ENCODE data around the gene DDIT4. TPM values are rescaled to one million over a fixed set of nuclear protein-coding genes. Genes with fewer than 3 reads are reported as not detected.

The DDIT4 gene
- total and polyA plus RNA-seq, 9 of the 15 experiments (the other 6 are each of a cell fraction or from before 2014, with no cell fraction given), result 8.2 to 675 (median 159) TPM

DNA sequence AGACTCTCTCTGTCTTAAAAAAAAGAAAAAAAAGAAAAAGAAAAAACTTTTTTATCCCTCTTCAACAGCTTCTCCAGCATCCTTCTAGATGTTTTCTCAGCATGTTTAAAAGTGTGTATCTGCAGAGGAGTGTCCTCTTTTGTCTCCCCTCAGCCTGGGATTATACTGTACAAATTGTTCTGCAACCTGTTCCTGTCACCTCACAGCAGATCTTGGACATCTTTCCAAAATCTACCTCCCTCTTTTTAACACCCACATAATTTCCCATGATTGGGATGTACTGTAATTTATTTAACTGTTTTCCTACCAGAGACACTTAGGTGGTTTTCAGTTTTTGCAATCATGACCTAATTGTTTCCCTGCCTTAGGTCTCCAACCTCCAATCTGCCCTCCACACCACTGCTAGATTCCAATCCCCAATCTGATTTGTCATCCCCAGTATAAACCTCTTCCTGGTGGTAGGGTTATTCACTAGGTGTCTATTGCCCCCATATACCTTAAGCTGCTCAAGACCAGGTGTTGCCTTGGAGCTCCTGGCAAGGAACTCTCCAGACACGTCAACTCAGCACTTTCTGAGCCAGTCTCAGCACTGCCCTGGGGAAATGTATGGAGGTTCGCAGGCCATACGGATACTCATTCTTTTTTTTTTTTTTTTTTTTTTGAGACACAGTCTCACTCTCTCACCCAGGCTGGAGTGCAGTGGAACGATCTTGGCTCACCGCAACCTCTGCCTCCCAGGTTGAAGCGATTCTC is 17.6 kb upstream of the DDIT4 start:
- in situ Hi-C loops (cut with MboI), result no loop called here
- no peaks in the 10 kb centered on the region for H4K20me1 ChIP-seq (replicated peaks; ENCODE audit: control insufficient read depth, insufficient read depth, low read length)
- ChIA-PET CTCF (ENCODE audit: low intra/inter-chr PET ratio) (interaction anchor here (1.6 kb wide), 1 partner anchor 81 kb away, joined by 7 read pairs; no protein-coding TSS in a partner anchor), POLR2A (interaction anchor here (2.5 to 15.0 kb wide), 2 partner anchors 19 to 66 kb away, joined by 16 to 277 read pairs; partner anchors contain the start of gene DDIT4)
- no peaks in the 10 kb centered on the region for H3K9me1 ChIP-seq (ENCODE audit: control insufficient read depth, insufficient read depth, low read length)
- 93% methylated on average over 6 of the region's 6 CpGs for WGBS (ENCODE audit: insufficient coverage, low coverage, missing lambda C conversion rate)
- no peaks in the 10 kb centered on the region for H3K27me3 ChIP-seq (ENCODE audit: control insufficient read depth in 2 of 2, insufficient read depth in 2 of 2, low read length in 2 of 2)
- no peaks in the 10 kb centered on the region for H3K36me3 ChIP-seq (ENCODE audit: control insufficient read depth, insufficient read depth, low read length)
- no peak overlapping the region for H3K4me2 ChIP-seq (ENCODE audit: insufficient read depth, low read length)
- no peak overlapping the region for H3K4me3 ChIP-seq
- FAIRE-seq (no peak), ATAC-seq (no peak), DNase-seq (ENCODE audit: extremely low read depth in 1 of 4, low spot score in 3 of 4) (no peak)
- H3K4me1 ChIP-seq (replicated peaks in 1 of 2; ENCODE audit: control insufficient read depth in 2 of 2, insufficient read depth in 2 of 2, low read length in 2 of 2), result peaks cover 32 to 48% of the 10 kb centered on the region in 2 experiments
- no peaks in the 10 kb centered on the region for H3K9me3 ChIP-seq (replicated peaks; ENCODE audit: control insufficient read depth, insufficient read depth, low read depth, low read length)
- no peaks in the 10 kb centered on the region for H3K79me2 ChIP-seq (ENCODE audit: control insufficient read depth, insufficient read depth, low read length)
- no peak overlapping the region for H2AFZ ChIP-seq (ENCODE audit: low read depth, low read length)
- intact Hi-C loops (cut with micrococcal nuclease), result no loop called here
- no peak overlapping the region for H3K27ac ChIP-seq (ENCODE audit: extremely low read depth, low read depth, low read length)
- BruUV-seq (replicated peaks), result no TSS peak
- H3K9ac ChIP-seq (ENCODE audit: insufficient read depth in 1 of 2, low read depth in 2 of 2, low read length in 2 of 2), result no peak overlapping the region
- TF ChIP-seq NCOA1 (IDR thresholded peaks at IDR 0.05; ENCODE audit: low read depth) (no peak), HNRNPH1 (optimal IDR thresholded peaks at IDR 0.05; ENCODE audit: low read depth, low read length) (no peak), C11orf30 (IDR thresholded peaks at IDR 0.05; ENCODE audit: low read depth) (peak; percentile 93), MAFG (tag; conservative IDR thresholded peaks at IDR 0.05) (peak; percentile 83), IRF2 (CRISPR knock-in tag; IDR thresholded peaks at IDR 0.05) (no peak), HDAC1 (IDR thresholded peaks at IDR 0.05) (no peak), ZNF316 (IDR thresholded peaks at IDR 0.05) (peak; percentile 97), DNMT1 (IDR thresholded peaks at IDR 0.05) (no peak), MIER1 (IDR thresholded peaks at IDR 0.05; ENCODE audit: low read depth) (no peak), ZFX (CRISPR knock-in tag; IDR thresholded peaks at IDR 0.05) (peak; percentile 23; the same call in 1 of the 2 replicates), POLR2H (tag; IDR thresholded peaks at IDR 0.05; ENCODE audit: low read depth) (no peak), ZKSCAN3 (CRISPR knock-in tag; IDR thresholded peaks at IDR 0.05) (no peak), PHF21A (IDR thresholded peaks at IDR 0.05; ENCODE audit: borderline replicate concordance, low read depth) (no peak), GTF2E2 (tag; IDR thresholded peaks at IDR 0.05) (peak; percentile 28; the same call in 1 of the 2 replicates), MAFF (IDR thresholded peaks at IDR 0.05; ENCODE audit: low read length) (peak; percentile 76)
- TF ChIP-seq, protein P1, sequence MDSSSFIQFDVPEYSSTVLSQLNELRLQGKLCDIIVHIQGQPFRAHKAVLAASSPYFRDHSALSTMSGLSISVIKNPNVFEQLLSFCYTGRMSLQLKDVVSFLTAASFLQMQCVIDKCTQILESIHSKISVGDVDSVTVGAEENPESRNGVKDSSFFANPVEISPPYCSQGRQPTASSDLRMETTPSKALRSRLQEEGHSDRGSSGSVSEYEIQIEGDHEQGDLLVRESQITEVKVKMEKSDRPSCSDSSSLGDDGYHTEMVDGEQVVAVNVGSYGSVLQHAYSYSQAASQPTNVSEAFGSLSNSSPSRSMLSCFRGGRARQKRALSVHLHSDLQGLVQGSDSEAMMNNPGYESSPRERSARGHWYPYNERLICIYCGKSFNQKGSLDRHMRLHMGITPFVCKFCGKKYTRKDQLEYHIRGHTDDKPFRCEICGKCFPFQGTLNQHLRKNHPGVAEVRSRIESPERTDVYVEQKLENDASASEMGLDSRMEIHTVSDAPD (CRISPR knock-in tag; IDR thresholded peaks at IDR 0.05), result no peak
- TF ChIP-seq, protein P2, sequence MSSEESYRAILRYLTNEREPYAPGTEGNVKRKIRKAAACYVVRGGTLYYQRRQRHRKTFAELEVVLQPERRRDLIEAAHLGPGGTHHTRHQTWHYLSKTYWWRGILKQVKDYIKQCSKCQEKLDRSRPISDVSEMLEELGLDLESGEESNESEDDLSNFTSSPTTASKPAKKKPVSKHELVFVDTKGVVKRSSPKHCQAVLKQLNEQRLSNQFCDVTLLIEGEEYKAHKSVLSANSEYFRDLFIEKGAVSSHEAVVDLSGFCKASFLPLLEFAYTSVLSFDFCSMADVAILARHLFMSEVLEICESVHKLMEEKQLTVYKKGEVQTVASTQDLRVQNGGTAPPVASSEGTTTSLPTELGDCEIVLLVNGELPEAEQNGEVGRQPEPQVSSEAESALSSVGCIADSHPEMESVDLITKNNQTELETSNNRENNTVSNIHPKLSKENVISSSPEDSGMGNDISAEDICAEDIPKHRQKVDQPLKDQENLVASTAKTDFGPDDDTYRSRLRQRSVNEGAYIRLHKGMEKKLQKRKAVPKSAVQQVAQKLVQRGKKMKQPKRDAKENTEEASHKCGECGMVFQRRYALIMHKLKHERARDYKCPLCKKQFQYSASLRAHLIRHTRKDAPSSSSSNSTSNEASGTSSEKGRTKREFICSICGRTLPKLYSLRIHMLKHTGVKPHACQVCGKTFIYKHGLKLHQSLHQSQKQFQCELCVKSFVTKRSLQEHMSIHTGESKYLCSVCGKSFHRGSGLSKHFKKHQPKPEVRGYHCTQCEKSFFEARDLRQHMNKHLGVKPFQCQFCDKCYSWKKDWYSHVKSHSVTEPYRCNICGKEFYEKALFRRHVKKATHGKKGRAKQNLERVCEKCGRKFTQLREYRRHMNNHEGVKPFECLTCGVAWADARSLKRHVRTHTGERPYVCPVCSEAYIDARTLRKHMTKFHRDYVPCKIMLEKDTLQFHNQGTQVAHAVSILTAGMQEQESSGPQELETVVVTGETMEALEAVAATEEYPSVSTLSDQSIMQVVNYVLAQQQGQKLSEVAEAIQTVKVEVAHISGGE (CRISPR knock-in tag; IDR thresholded peaks at IDR 0.05), result 0 out of 6 replicates have a peak, but pooled peaks of 1 of the 3 experiments have one; percentile 1
